GM12878 (cell line): Measurements from ENCODE around the gene CNGB1.

ENCODE experiments used
- CEBPB ChIP-seq, 2 experiments: fragments of 150-350 bp in 1 of 2; IDR thresholded peaks; 2 replicates each; pipeline ENCODE4 v1.6.1; 2012 to 2014; ENCODE audit warnings: low read depth in 2 of 2, low read length in 2 of 2, borderline replicate concordance in 1 of 2, inconsistent platforms in 1 of 2
- POLR2AphosphoS5 ChIP-seq: IDR thresholded peaks from 2 replicates; pipeline ENCODE4 v1.6.1; 2011; ENCODE audit warnings: mild to moderate bottlenecking, low read length, inconsistent platforms
- SMC3 ChIP-seq: IDR thresholded peaks from 2 replicates; pipeline ENCODE4 v1.6.1; 2011; ENCODE audit warnings: low read length, improper control_type of control experiment, borderline replicate concordance
- ZZZ3 ChIP-seq: IDR thresholded peaks from 2 replicates; pipeline ENCODE4 v1.6.1; 2011; ENCODE audit warnings: low read depth; ENCODE audit not compliant: control insufficient read depth, insufficient read length

DNA sequence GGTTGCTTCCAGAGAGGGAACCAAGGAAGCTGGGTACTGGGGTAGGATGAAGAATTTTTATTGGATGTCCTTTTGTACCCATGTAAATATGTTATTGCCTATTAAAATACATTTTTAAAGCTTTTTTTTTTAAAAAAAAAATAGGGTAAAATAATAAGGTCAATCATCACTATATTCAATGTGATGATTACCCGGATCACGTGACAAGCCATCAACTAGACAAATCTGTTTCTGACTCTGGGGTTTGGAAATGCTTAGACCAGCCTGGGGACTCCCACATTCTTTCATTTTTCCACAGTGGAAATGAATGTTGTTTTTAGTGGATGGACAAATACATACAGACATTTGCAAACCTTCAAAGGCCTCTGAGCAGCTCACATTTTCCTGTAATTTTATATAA lies 88.7 kb downstream of the CNGB1 start:
- no peak for TF ChIP-seq CEBPB (IDR thresholded peaks at IDR 0.05; ENCODE audit: borderline replicate concordance in 1 of 2, low read depth in 2 of 2, low read length in 2 of 2)
- TF ChIP-seq POLR2AphosphoS5, result no peak
- TF ChIP-seq ZZZ3, result no peak
- no peak for TF ChIP-seq SMC3
